Adipose tissue (tissue), 3 donors: ENCODE results near the gene RNU5D-1. TPM values are rescaled to one million over a fixed set of nuclear protein-coding genes. Genes with fewer than 3 reads are reported as not detected.

ENCODE experiments used
- H3K27ac ChIP-seq: one replicate; pipeline ENCODE4 v1.5.1; 2013; ENCODE audit warnings: low read depth, low read length
- WGBS, 3 donors: extraction: QIAGEN DNeasy Blood & Tissue Kit; methylation state at CpG; one replicate each; pipeline ENCODE4 v1.1.7; 2013; 5-methylcytosine and 5-hydroxymethylcytosine counted together
- polyA plus RNA-seq, 3 donors: library from polyadenylated mRNA; stranded (reverse); fragments of 200-250 nt; gene quantifications; one replicate each; pipeline ENCODE4 v1.2.3, GENCODE V29; 2013
- donor health status: healthy with polysubstance abuse.
- donor health status: Bipolar disorder and iron deficiency.
- donor health status: healthy.

Gene RNU5D-1
- polyA plus RNA-seq, 3 donors, result not detected

GRCh38 chr1:44684525-44684924, 46.4 kb downstream of the RNU5D-1 start:
- WGBS, 3 donors, result 54 to 79% (median 70%) methylated on average over 1 of the region's 1 CpG
- H3K27ac ChIP-seq, result no peak overlapping the region

- 69 to 100% (median 83%) methylated on average over 3 of the region's 3 CpGs for WGBS, 3 donors
- no peak overlapping the region for H3K27ac ChIP-seq
Measured at GRCh38 chr1:44682883-44683265, 48.1 kb downstream of the RNU5D-1 start.

- WGBS, 3 donors, result 67 to 78% (median 77%) methylated on average over 14 of the region's 14 CpGs
- H3K27ac ChIP-seq, result no peak overlapping the region
Measured at GRCh38 chr1:44681905-44682882, 48.8 kb downstream of the RNU5D-1 start.

Other genes starting within 250 kb of the RNU5D-1 start
- gene TMEM53, start 56.7 kb downstream of the RNU5D-1 start, polyA plus RNA-seq, result 10 to 100 TPM in 2 of 3 donors, 1 to 10 TPM in 1; 9.0 to 24.6 (median 13.3) TPM
- 1 to 10 TPM in 2 of 3 donors, under 1 TPM in 1; 0.56 to 5.1 (median 4.4) TPM for gene ARMH1, start 56.5 kb downstream of the RNU5D-1 start, polyA plus RNA-seq
- under 1 TPM; 0.18 to 0.45 (median 0.45) TPM for gene KIF2C, start 8.7 kb upstream of the RNU5D-1 start, polyA plus RNA-seq
- 1,000 to 10,000 TPM; 1,595 to 3,591 (median 2,179) TPM for gene RPS8, start 44.4 kb upstream of the RNU5D-1 start, polyA plus RNA-seq
- under 1 TPM in 2 of 3 donors, not detected in 1; 0.16 to 0.21 TPM for gene BEST4, start 57.0 kb upstream of the RNU5D-1 start, polyA plus RNA-seq
- gene PLK3, start 69.2 kb upstream of the RNU5D-1 start, polyA plus RNA-seq, result 10 to 100 TPM in 2 of 3 donors, 1 to 10 TPM in 1; 6.7 to 50.9 (median 39.8) TPM
- gene DYNLT4, start 76.2 kb upstream of the RNU5D-1 start, polyA plus RNA-seq, result under 1 TPM in 2 of 3 donors, not detected in 1; 0.25 to 0.74 TPM
- gene BTBD19, start 77.4 kb upstream of the RNU5D-1 start, polyA plus RNA-seq, result 10 to 100 TPM in 2 of 3 donors, 1 to 10 TPM in 1; 1.6 to 12.0 (median 10.8) TPM
- under 1 TPM; 0.26 to 0.56 (median 0.37) TPM for gene PTCH2, start 112.1 kb upstream of the RNU5D-1 start, polyA plus RNA-seq